NAMALWA (cell line): ENCODE measurements around the gene LRRC31.

ENCODE experiments used
- DNase-seq: peaks from one replicate; pipeline ENCODE4 v3.0.0-alpha.2; 2015; ENCODE audit warnings: low spot score

The LRRC31 gene

GRCh38 chr3:169863458-169863899 lies 6.3 kb downstream of the LRRC31 start:
- peak; percentile 91 for DNase-seq

GRCh38 chr3:169861871-169862270 lies 7.9 kb downstream of the LRRC31 start:
- DNase-seq = no peak

DNA sequence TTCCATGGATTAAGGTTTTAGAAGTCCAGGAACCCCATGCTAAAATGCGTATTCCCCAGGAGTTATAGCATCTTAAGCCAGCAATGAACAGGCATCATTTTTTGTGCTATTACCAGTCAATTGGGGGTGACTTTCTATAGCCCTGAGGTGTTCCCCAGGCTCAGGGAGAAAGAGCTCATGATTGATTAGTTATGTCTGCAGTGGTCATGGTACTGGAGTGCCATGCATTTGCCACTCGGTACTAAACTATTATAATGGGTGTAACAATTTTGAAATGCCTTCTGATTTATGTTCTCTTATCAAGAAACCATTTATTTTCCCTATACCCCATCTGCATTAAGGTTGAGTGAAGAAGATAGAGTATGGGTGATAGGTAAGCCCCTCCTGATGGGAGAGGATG lies 11.9 kb downstream of the LRRC31 start:
- no peak for DNase-seq

- no peak for DNase-seq
Observed at GRCh38 chr3:169855514-169855913, 14.2 kb downstream of the LRRC31 start.

DNA sequence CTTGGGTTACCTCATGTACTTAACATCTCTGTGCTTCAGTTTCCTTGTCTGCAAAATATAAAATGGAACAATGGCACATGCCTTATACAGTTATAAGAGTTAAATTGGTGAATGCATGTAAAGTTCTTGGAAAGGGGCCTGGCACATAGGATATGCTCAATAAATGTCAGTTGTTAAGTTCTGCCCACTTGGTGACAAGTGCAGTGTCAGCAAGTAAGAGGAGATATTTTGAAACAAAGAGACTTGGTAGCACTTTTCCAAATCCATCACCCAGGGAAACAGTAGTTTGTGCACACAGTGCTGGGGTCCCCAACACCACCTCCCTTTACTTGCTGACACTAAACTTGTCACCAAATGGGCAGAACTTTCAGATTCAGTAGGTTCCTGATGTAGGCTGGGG lies 19.1 kb downstream of the LRRC31 start:
- no peak for DNase-seq

DNA sequence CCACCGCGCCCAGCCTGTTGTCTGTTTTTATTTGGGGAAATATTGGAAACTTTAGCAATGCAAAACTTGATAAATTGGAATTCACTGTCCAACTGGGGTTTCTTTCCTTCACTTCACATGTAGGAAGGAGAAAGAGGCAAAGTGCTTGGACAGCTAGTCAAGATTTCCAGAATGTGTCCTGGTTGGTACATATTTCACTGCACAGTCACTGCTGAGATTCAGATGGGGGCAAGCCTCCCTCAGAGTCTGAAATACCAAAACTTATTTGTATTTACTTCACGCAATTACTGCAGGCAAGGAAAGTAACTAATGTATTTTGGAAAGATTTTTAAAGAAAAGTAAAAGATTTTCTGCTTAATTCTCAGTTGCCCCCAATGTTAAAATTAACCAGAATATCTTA lies 21.0 kb downstream of the LRRC31 start:
- no peak for DNase-seq

DNA sequence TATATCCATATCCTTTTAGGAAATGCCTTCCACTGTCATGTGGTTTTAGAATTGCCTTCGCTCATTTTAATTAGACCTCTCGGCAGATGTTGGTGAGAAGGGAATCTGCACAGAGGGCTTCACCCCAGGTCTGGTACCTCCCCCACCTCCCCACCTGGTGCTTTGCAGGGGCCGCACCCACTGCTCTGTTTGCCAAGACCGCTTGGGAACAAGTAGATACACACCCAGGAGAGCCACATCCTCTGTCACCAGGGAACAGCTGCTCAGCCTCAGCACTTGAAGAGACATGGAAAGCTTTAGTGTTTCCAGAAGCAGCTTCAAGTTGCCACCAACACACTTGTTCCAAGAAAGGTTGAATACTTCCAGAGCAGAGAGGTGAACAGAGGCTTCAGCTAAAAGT lies 21.8 kb downstream of the LRRC31 start:
- DNase-seq = no peak

- peak; percentile 83 for DNase-seq
Observed at GRCh38 chr3:169846458-169847193, 23.1 kb downstream of the LRRC31 start.

- DNase-seq = no peak
Observed at GRCh38 chr3:169842960-169843359, 26.8 kb downstream of the LRRC31 start.

DNA sequence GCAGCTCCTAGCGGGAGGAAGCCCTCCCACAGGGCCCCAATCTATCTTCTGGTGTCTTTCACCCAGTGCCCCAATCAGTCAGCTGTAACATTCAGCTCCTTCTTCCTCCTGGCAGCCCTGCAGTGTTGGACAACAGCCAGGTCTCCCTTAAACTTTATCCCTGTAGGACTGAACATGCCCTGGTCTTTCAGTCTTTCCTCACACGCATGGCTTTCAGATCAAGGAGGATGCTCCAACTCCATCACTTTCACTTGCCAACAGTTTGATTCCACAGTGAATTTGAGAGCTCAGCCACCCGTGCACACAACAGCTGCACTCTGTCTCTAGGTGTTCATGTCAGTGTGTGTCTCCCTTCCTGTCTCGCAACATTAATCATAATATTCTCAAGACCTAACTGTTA lies 28.6 kb downstream of the LRRC31 start:
- peak; percentile 69 for DNase-seq

- DNase-seq = no peak
Observed at GRCh38 chr3:169838511-169839030, 31.2 kb downstream of the LRRC31 start.

GRCh38 chr3:169836942-169837275 lies 32.8 kb downstream of the LRRC31 start:
- no peak for DNase-seq

- peak; percentile 36 for DNase-seq
Observed at GRCh38 chr3:169836078-169836941, 33.4 kb downstream of the LRRC31 start.

GRCh38 chr3:169835533-169835932 lies 34.2 kb downstream of the LRRC31 start:
- no peak for DNase-seq

DNA sequence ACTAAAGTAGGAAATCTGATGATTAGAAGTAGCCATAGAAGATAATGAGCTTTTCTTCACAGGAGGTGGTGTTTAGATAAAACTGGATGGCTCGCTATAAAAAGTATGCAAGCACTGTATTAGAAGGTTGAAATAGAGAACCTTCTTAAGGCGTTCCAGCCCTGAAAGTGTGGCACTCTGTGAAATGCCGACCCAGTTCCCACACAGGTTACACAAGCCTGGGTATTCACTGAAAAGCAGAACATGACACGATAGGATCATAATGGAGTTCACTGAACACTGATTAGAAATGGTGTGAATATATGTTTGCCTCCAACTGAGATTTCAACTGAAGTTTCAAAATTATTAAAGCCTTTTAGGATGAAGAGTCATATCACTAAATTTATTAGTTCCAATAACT lies 42.0 kb downstream of the LRRC31 start:
- no peak for DNase-seq

DNA sequence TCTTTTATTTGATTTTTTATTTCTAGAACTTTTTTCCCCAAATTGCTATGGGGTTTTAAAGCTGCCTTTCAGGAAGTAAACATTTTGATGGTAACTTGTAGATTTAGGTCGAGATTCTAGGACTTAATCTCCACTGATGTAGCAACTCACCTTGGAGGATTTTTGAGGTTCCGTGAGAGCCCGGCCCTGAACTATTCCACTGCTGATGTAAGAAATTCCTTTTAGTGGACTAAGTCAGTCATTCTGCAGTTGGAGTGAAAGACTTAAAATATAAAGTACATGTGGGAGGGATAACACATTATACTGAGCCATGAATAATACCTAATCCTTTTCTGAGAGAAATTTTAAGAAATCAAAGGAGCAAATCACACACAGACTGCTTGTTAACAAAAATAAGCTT lies 44.4 kb downstream of the LRRC31 start:
- no peak for DNase-seq

DNA sequence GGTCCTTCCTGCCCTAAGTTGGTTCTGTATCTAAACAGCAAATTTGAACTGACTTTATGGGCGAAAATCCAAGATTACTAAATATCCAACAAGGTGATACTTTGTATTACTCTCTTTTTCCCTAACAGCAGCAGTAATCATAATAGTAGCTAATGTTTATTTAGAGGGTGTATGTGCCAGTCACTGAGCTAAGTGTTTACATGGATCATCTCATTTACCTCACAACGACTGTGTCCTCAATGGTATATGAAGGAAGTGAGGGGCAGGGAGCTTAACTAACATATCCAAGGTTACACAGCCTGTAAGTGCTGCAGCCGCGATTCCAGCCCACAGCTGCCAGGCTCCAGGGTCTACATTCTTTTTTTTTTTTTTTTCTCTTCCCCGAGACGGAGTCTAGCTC lies 46.8 kb downstream of the LRRC31 start:
- DNase-seq = no peak

- DNase-seq = no peak
Observed at GRCh38 chr3:169822540-169822939, 47.2 kb downstream of the LRRC31 start.

DNA sequence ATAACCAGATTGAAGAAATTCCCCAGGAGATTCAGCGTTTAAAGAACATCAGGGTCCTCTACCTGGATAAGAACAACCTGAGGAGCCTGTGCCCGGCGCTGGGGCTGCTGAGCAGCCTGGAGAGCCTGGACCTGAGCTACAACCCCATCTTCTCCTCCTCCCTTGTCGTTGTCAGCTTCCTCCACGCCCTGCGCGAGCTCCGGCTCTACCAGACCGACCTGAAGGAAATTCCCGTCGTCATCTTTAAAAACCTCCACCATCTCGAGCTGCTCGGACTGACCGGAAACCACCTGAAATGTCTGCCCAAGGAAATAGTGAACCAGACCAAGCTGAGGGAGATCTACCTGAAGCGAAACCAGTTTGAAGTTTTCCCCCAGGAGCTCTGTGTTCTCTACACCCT lies 47.6 kb downstream of the LRRC31 start:
- no peak for DNase-seq

- no peak for DNase-seq
Observed at GRCh38 chr3:169818316-169818715, 51.4 kb downstream of the LRRC31 start.

- no peak for DNase-seq
Observed at GRCh38 chr3:169815590-169816150, 54.1 kb downstream of the LRRC31 start.

DNA sequence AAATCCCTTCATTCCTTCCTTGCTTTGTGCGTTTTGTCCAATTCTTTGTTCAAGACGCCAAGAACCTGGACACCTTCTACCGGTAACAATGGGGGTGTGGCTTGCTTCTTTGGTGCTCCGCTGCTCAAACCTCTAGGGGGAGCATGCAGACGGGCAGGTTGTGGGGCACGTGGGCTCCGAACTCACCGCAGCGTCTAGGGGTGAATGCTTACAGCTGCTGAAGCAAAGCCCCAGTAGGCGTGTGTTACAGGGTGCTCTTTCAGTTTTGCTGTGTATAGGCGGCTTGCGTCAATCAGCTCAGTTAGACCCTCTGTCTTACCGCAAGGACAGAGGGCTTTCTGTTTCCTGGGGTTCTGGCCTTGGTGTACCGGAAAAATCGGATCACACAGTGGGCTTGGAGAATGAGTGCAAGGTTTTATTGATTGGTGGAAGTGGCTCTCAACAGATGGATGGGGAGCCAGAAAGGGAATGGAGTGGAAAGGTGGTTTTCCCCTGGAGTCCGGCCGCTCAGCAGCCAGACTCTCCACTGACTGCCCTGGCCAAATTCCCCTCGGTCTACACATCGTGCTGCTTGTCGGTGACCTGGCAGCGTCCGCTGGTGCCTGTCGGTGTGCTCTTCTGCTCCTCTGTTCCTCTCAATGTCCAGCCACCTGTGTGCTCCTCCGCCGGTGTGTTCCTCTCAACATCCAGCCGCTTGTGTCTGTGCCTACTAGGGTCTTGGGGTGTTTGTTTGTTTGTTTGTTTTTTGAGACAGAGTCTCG lies 55.8 kb downstream of the LRRC31 start:
- DNase-seq = peak; percentile 98
